ENCODE measurements around the gene EFS. TPM values are rescaled to one million over a fixed set of nuclear protein-coding genes. Genes with fewer than 3 reads are reported as not detected.

The EFS gene
- total RNA-seq, 4 donors from 2014 or later: 7.0 to 12.9 (median 8.6) TPM

GRCh38 chr14:23375527-23376251 is 10.7 kb upstream of the EFS start:
- Histone ChIP-seq H3K27me3 (no peaks in the 10 kb centered on the region), H3K4me1 (no peaks in the 10 kb centered on the region), H3K36me3 (no peaks in the 10 kb centered on the region), H3K27ac (no peak overlapping the region), H3K4me3 (replicated peaks in 1 of 3) (no peak overlapping the region), H3K9me3 (no peaks in the 10 kb centered on the region)
- DNase-seq: no peak
- TF ChIP-seq, protein P1, sequence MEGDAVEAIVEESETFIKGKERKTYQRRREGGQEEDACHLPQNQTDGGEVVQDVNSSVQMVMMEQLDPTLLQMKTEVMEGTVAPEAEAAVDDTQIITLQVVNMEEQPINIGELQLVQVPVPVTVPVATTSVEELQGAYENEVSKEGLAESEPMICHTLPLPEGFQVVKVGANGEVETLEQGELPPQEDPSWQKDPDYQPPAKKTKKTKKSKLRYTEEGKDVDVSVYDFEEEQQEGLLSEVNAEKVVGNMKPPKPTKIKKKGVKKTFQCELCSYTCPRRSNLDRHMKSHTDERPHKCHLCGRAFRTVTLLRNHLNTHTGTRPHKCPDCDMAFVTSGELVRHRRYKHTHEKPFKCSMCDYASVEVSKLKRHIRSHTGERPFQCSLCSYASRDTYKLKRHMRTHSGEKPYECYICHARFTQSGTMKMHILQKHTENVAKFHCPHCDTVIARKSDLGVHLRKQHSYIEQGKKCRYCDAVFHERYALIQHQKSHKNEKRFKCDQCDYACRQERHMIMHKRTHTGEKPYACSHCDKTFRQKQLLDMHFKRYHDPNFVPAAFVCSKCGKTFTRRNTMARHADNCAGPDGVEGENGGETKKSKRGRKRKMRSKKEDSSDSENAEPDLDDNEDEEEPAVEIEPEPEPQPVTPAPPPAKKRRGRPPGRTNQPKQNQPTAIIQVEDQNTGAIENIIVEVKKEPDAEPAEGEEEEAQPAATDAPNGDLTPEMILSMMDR (IDR thresholded peaks at IDR 0.05): no peak
- no peak for TF ChIP-seq POLR2A (IDR thresholded peaks at IDR 0.05)
- 84 to 88% methylated on average over 12 to 18 of the region's 21 CpGs for WGBS, 2 donors
- intact Hi-C loops (cut with DNase I): loop anchor here (5.0 kb wide), 1 partner anchor 113 kb away; no protein-coding TSS in a partner anchor

- Histone ChIP-seq H3K36me3 (no peaks in the 10 kb centered on the region), H3K27me3 (no peaks in the 10 kb centered on the region), H3K27ac (no peak overlapping the region), H3K4me3 (replicated peaks in 1 of 3) (no peak overlapping the region), H3K4me1 (no peaks in the 10 kb centered on the region), H3K9me3 (no peaks in the 10 kb centered on the region)
- no peak for DNase-seq
- intact Hi-C loops (cut with DNase I): no loop called here
- TF ChIP-seq POLR2A (IDR thresholded peaks at IDR 0.05): no peak
- 86 to 87% methylated on average over 3 of the region's 3 CpGs for WGBS, 2 donors
Observed at GRCh38 chr14:23373041-23373440, 8.1 kb upstream of the EFS start.

GRCh38 chr14:23372509-23372908 is 7.5 kb upstream of the EFS start, which contains the start of gene IL25:
IL25 (plus strand) TSS chr14:23372809.
- Histone ChIP-seq H3K4me1 (no peaks in the 10 kb centered on the region), H3K36me3 (no peaks in the 10 kb centered on the region), H3K9me3 (no peaks in the 10 kb centered on the region), H3K4me3 (replicated peaks in 1 of 3) (no peak within 1 kb of the TSS), H3K27ac (no peak within 1 kb of the TSS), H3K27me3 (no peaks in the 10 kb centered on the region)
- intact Hi-C loops (cut with DNase I): no loop called here
- no peak for TF ChIP-seq POLR2A (IDR thresholded peaks at IDR 0.05)
- TF ChIP-seq, protein P1 (IDR thresholded peaks at IDR 0.05): no peak
- DNase-seq: no peak
- WGBS, 2 donors: 80 to 83% methylated on average over 2 of the region's 2 CpGs

DNA sequence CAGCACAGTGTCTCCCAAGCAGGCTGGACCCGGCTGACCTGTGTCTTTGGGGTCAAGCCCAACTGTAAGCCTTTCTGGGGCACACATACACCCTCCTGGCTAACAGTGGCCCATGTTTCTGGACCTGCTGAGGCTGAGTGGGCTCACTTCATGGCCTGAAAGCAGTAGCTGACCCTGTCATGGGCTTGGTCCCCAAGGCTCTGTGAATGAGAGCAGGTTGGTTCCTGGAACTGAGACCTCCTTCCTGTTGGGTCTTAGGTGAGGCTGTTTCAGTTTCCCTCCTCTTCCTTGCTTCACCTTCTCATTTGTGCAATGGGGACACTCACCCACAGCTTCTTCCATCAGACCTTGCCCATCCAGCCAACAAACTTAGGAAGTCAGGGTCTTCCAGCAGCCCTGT is 6.9 kb upstream of the EFS start:
- Histone ChIP-seq H3K27me3 (no peaks in the 10 kb centered on the region), H3K36me3 (no peaks in the 10 kb centered on the region), H3K4me1 (peaks cover 0 to under 1% of the 10 kb centered on the region in 2 donors), H3K4me3 (replicated peaks in 1 of 3) (no peak overlapping the region), H3K27ac (no peak overlapping the region), H3K9me3 (no peaks in the 10 kb centered on the region)
- TF ChIP-seq, protein P1 (IDR thresholded peaks at IDR 0.05): no peak
- TF ChIP-seq POLR2A (IDR thresholded peaks at IDR 0.05): no peak
- no peak for DNase-seq
- 86% methylated on average over 1 of the region's 1 CpG; no CpG with 5 or more reads in 1 of the 2 donors for WGBS, 2 donors
- intact Hi-C loops (cut with DNase I): no loop called here

GRCh38 chr14:23370221-23370620 is 5.2 kb upstream of the EFS start:
- no peak for DNase-seq
- Histone ChIP-seq H3K9me3 (no peaks in the 10 kb centered on the region), H3K27ac (no peak overlapping the region), H3K27me3 (no peaks in the 10 kb centered on the region), H3K36me3 (no peaks in the 10 kb centered on the region), H3K4me1 (peaks cover 3 to 7% of the 10 kb centered on the region in 2 donors), H3K4me3 (replicated peaks in 1 of 3) (no peak overlapping the region)
- intact Hi-C loops (cut with DNase I): no loop called here
- 71 to 73% methylated on average over 1 of the region's 1 CpG for WGBS, 2 donors
- TF ChIP-seq, protein P1 (IDR thresholded peaks at IDR 0.05): no peak
- TF ChIP-seq POLR2A (IDR thresholded peaks at IDR 0.05): no peak

All from thyroid gland (tissue), 4 donors.